ENCODE data around the gene TMIGD1. TPM values are rescaled to one million over a fixed set of nuclear protein-coding genes. Genes with fewer than 3 reads are reported as not detected.

Gene TMIGD1
- total RNA-seq, 1 experiment from 2014 or later: not detected

DNA sequence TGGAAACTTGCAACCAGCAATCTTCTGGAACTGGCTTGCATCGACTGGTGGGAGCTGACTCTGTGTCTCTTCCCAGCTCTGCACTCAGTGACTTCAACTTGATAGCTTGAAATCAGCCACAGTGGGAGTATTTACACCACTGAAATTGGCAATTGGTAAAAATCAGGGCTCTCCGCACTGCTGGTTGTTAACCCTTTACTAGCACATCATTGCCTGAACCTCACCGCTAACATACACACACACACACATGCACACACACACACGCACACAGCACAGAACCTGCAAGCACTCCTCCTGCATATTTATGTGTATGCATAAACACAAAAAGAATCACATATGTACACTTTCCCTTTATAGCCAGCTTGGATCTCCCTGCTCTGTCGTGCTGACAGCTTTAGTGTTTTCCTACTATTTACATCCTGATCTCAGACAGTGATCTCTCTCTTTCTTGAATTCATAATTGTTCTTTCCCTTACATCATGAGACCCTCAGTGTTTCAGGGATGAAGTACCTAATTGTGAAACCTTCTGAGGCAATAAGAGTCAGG is 7.9 kb upstream of the TMIGD1 start:
- no peaks in the 10 kb centered on the region for H4K20me1 ChIP-seq (ENCODE audit: control insufficient read depth, insufficient read depth, insufficient read length)
- H3K27ac Mint-ChIP-seq: no peak overlapping the region
- H3K4me1 Mint-ChIP-seq: peaks cover 13 to 14% of the 10 kb centered on the region in 2 experiments
- H3K4ac ChIP-seq (ENCODE audit: low read depth, low read length): no peak overlapping the region
- H3K56ac ChIP-seq (ENCODE audit: insufficient read length, low read depth, low read length): no peak overlapping the region
- H3K36me3 Mint-ChIP-seq (ENCODE audit: insufficient read depth in 1 of 3, low read depth in 3 of 3): no peaks in the 10 kb centered on the region
- no peak overlapping the region for H4K91ac ChIP-seq (ENCODE audit: insufficient read length, low read depth, low read length)
- H3K9ac ChIP-seq (ENCODE audit: extremely low read depth, insufficient read length, low read length): no peak overlapping the region
- no CpG with 5 or more reads among the region's 5 CpGs for WGBS (ENCODE audit: extremely low coverage, insufficient read length, low lambda C conversion rate)
- H2BK15ac ChIP-seq (ENCODE audit: low read depth, low read length): no peak overlapping the region
- no peak overlapping the region for H3K23ac ChIP-seq (ENCODE audit: insufficient read length, low read depth, low read length)
- H4K5ac ChIP-seq (ENCODE audit: insufficient read length, low read depth, low read length): no peak overlapping the region
- no peak overlapping the region for H2BK20ac ChIP-seq (ENCODE audit: low read depth, low read length, poor library complexity, severe bottlenecking)
- no peak overlapping the region for H3K27ac ChIP-seq (ENCODE audit: insufficient read length, low read depth, low read length)
- TF ChIP-seq, protein P1, sequence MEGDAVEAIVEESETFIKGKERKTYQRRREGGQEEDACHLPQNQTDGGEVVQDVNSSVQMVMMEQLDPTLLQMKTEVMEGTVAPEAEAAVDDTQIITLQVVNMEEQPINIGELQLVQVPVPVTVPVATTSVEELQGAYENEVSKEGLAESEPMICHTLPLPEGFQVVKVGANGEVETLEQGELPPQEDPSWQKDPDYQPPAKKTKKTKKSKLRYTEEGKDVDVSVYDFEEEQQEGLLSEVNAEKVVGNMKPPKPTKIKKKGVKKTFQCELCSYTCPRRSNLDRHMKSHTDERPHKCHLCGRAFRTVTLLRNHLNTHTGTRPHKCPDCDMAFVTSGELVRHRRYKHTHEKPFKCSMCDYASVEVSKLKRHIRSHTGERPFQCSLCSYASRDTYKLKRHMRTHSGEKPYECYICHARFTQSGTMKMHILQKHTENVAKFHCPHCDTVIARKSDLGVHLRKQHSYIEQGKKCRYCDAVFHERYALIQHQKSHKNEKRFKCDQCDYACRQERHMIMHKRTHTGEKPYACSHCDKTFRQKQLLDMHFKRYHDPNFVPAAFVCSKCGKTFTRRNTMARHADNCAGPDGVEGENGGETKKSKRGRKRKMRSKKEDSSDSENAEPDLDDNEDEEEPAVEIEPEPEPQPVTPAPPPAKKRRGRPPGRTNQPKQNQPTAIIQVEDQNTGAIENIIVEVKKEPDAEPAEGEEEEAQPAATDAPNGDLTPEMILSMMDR (conservative IDR thresholded peaks at IDR 0.05): no peak
- H2BK12ac ChIP-seq (ENCODE audit: insufficient read length, low read depth, low read length): no peak overlapping the region
- no peak overlapping the region for H3K14ac ChIP-seq (ENCODE audit: insufficient read depth, low read length)
- H4K8ac ChIP-seq (replicated peaks; ENCODE audit: insufficient read length, low read depth, low read length): no peak overlapping the region
- H3K9me3 Mint-ChIP-seq: no peaks in the 10 kb centered on the region
- no peak overlapping the region for H3T11ph ChIP-seq (ENCODE audit: low read length)
- no peak overlapping the region for H2BK5ac ChIP-seq (ENCODE audit: insufficient read length, low read length)
- no peak for DNase-seq
- no peak overlapping the region for H2AFZ ChIP-seq (ENCODE audit: low read length)
- H3K79me2 ChIP-seq (ENCODE audit: insufficient read depth, low read length): no peaks in the 10 kb centered on the region
- H3K18ac ChIP-seq (ENCODE audit: insufficient read length, low read depth, low read length): no peak overlapping the region
- no peaks in the 10 kb centered on the region for H3K9me3 ChIP-seq (ENCODE audit: control insufficient read depth, low read depth, low read length)
- H2AK5ac ChIP-seq (ENCODE audit: insufficient read length, low read length): no peak overlapping the region
- H3K27me3 ChIP-seq (ENCODE audit: insufficient read depth, low read length): no peaks in the 10 kb centered on the region; the same call in 1 of the 2 replicates
- H3K4me3 Mint-ChIP-seq: no peak overlapping the region
- H3K23me2 ChIP-seq (ENCODE audit: insufficient read length, low read depth, low read length, poor library complexity, severe bottlenecking): no peaks in the 10 kb centered on the region
- no peak overlapping the region for H2BK120ac ChIP-seq (ENCODE audit: low read depth, low read length, poor library complexity, severe bottlenecking)
- peaks cover 13% of the 10 kb centered on the region for H3K27me3 Mint-ChIP-seq (ENCODE audit: low read depth)
- H3K4me1 ChIP-seq (ENCODE audit: insufficient read depth, low read length): peaks cover 3% of the 10 kb centered on the region; the same call in 1 of the 2 replicates
- H3K79me1 ChIP-seq (ENCODE audit: insufficient read depth, low read depth, low read length, poor library complexity, severe bottlenecking): no peaks in the 10 kb centered on the region
- no peak overlapping the region for H3K4me2 ChIP-seq (ENCODE audit: insufficient read depth, insufficient read length, low read length)
